ENCODE measurements around the gene PTPRE. TPM values are rescaled to one million over a fixed set of nuclear protein-coding genes. Genes with fewer than 3 reads are reported as not detected.

The PTPRE gene
- polyA plus RNA-seq, 1 donor (not counting 4 experiments of a cell fraction or from before 2014, with no cell fraction given) = 15.1 TPM

DNA sequence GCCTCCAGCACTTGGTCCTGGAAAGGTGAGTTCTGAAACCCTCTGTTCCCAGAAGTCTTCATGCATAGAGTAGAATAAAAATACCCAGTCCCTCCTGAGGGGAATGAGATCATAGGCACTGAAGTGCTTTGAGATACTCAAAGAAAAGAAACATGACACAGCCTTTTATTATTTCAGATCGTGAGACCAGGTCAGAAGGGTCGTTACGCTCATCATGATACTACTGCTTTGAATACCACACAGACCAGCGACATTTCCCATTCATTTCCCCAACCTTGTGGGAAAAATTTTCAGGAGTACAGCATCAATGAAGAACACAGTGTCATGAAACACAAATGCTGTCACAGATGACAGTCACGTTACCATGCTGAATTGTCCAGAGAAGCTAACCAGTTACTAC is 29.2 kb upstream of the PTPRE start:
- H3K9me3 ChIP-seq (ENCODE audit: control insufficient read depth, low read depth, low read length) = no peaks in the 10 kb centered on the region
- no peaks in the 10 kb centered on the region for H3K79me2 ChIP-seq (ENCODE audit: control insufficient read depth, insufficient read depth, low read length)
- dilution Hi-C loops (cut with MboI; ENCODE audit: extremely low pct_ligation_motif_present, low sequenced_read_pairs) = no loop called here
- H3K4me2 ChIP-seq (ENCODE audit: control insufficient read depth, extremely low read depth, insufficient read depth, low read depth, low read length) = no peak overlapping the region
- H3K9ac ChIP-seq (ENCODE audit: control insufficient read depth, extremely low read depth, insufficient read depth, low read length) = no peak overlapping the region
- H3K36me3 ChIP-seq (ENCODE audit: control insufficient read depth in 2 of 2, extremely low read depth in 1 of 2, insufficient read depth in 2 of 2, low read length in 2 of 2) = no peaks in the 10 kb centered on the region
- no peaks in the 10 kb centered on the region for H3K4me1 ChIP-seq (ENCODE audit: control insufficient read depth, extremely low read depth, insufficient read depth, low read length)
- no peak for FAIRE-seq
- H3K27ac ChIP-seq (ENCODE audit: control insufficient read depth, insufficient read depth, low read length) = no peak overlapping the region
- H2AFZ ChIP-seq (ENCODE audit: control insufficient read depth, low read length) = no peak overlapping the region
- no peaks in the 10 kb centered on the region for H3K9me1 ChIP-seq (ENCODE audit: control insufficient read depth, extremely low read depth, insufficient read depth, low read length)
- H3K27me3 ChIP-seq (ENCODE audit: control insufficient read depth, extremely low read depth, insufficient read depth, low read length) = no peaks in the 10 kb centered on the region
- TF ChIP-seq, protein P1, sequence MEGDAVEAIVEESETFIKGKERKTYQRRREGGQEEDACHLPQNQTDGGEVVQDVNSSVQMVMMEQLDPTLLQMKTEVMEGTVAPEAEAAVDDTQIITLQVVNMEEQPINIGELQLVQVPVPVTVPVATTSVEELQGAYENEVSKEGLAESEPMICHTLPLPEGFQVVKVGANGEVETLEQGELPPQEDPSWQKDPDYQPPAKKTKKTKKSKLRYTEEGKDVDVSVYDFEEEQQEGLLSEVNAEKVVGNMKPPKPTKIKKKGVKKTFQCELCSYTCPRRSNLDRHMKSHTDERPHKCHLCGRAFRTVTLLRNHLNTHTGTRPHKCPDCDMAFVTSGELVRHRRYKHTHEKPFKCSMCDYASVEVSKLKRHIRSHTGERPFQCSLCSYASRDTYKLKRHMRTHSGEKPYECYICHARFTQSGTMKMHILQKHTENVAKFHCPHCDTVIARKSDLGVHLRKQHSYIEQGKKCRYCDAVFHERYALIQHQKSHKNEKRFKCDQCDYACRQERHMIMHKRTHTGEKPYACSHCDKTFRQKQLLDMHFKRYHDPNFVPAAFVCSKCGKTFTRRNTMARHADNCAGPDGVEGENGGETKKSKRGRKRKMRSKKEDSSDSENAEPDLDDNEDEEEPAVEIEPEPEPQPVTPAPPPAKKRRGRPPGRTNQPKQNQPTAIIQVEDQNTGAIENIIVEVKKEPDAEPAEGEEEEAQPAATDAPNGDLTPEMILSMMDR (optimal IDR thresholded peaks at IDR 0.05 in 1 of 3, IDR thresholded peaks at IDR 0.05 in 1 of 3, conservative IDR thresholded peaks at IDR 0.05 in 1 of 3; ENCODE audit: extremely low read depth in 1 of 3, insufficient read depth in 2 of 3, low read length in 3 of 3) = no peak
- TF ChIP-seq EZH2 (IDR thresholded peaks at IDR 0.05; ENCODE audit: low read length) = no peak
- DNase-seq (ENCODE audit: low read depth, low spot score) = no peak
- no peak overlapping the region for H3K4me3 ChIP-seq (ENCODE audit: control insufficient read depth in 2 of 3, extremely low read depth in 1 of 3, insufficient read depth in 2 of 3, low read depth in 1 of 3, low read length in 3 of 3)
- no peaks in the 10 kb centered on the region for H4K20me1 ChIP-seq (ENCODE audit: control insufficient read depth, extremely low read depth, insufficient read depth, low read length)

DNA sequence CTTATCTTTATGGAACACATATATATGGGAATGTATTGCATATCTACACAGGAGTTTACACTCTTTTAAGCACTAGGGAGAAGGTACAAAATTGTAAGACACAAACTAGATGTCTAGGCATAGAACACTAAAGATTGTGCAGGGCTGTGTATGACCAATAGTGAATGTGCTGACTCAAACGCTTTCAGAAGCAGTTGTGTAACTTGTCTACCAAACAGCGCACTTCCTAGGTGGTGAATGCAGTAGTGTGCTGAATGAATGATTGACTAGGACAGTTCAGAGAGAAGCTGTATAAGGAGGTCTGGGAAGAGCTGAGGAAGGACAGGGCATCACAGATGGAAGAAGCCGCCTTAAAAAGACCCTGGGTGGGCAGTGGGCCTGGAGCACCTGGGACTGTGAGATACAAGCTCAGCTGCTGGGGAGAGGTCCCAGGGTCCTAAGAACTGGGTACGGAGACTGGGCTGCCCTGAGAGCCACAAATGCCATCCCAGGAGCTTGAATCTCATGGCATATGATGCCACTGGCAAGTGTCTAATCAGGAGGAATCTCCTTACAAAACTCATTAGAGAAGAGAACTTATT is 28.3 kb upstream of the PTPRE start:
- TF ChIP-seq, protein P1 (optimal IDR thresholded peaks at IDR 0.05 in 1 of 3, IDR thresholded peaks at IDR 0.05 in 1 of 3, conservative IDR thresholded peaks at IDR 0.05 in 1 of 3; ENCODE audit: extremely low read depth in 1 of 3, insufficient read depth in 2 of 3, low read length in 3 of 3) = no peak
- TF ChIP-seq EZH2 (IDR thresholded peaks at IDR 0.05; ENCODE audit: low read length) = no peak
- Histone ChIP-seq H3K4me1 (ENCODE audit: control insufficient read depth, extremely low read depth, insufficient read depth, low read length) (no peaks in the 10 kb centered on the region), H3K27ac (ENCODE audit: control insufficient read depth, insufficient read depth, low read length) (no peak overlapping the region), H4K20me1 (ENCODE audit: control insufficient read depth, extremely low read depth, insufficient read depth, low read length) (no peaks in the 10 kb centered on the region), H3K4me2 (ENCODE audit: control insufficient read depth, extremely low read depth, insufficient read depth, low read depth, low read length) (no peak overlapping the region), H3K27me3 (ENCODE audit: control insufficient read depth, extremely low read depth, insufficient read depth, low read length) (no peaks in the 10 kb centered on the region), H3K9me3 (ENCODE audit: control insufficient read depth, low read depth, low read length) (no peaks in the 10 kb centered on the region), H2AFZ (ENCODE audit: control insufficient read depth, low read length) (no peak overlapping the region), H3K36me3 (ENCODE audit: control insufficient read depth in 2 of 2, extremely low read depth in 1 of 2, insufficient read depth in 2 of 2, low read length in 2 of 2) (no peaks in the 10 kb centered on the region), H3K9ac (ENCODE audit: control insufficient read depth, extremely low read depth, insufficient read depth, low read length) (no peak overlapping the region), H3K4me3 (ENCODE audit: control insufficient read depth in 2 of 3, extremely low read depth in 1 of 3, insufficient read depth in 2 of 3, low read depth in 1 of 3, low read length in 3 of 3) (no peak overlapping the region), H3K9me1 (ENCODE audit: control insufficient read depth, extremely low read depth, insufficient read depth, low read length) (no peaks in the 10 kb centered on the region), H3K79me2 (ENCODE audit: control insufficient read depth, insufficient read depth, low read length) (no peaks in the 10 kb centered on the region)
- FAIRE-seq = no peak
- no peak for DNase-seq (ENCODE audit: low read depth, low spot score)
- dilution Hi-C loops (cut with MboI; ENCODE audit: extremely low pct_ligation_motif_present, low sequenced_read_pairs) = no loop called here

Data from keratinocyte (primary cell).